Measurements from ENCODE around the gene SEC61A2.
A peak's percentile ranks its signal among the peaks of the same experiment; 100 is the strongest.

Gene SEC61A2

GRCh38 chr10:12200850-12201249 is 71.4 kb downstream of the SEC61A2 start:
- DNase-seq, result no peak

GRCh38 chr10:12201543-12201942 is 72.1 kb downstream of the SEC61A2 start:
- DNase-seq, result no peak

GRCh38 chr10:12202226-12202625 is 72.7 kb downstream of the SEC61A2 start:
- DNase-seq, result no peak

GRCh38 chr10:12205082-12205481 is 75.6 kb downstream of the SEC61A2 start:
- no peak for DNase-seq

GRCh38 chr10:12207114-12207513 is 77.6 kb downstream of the SEC61A2 start:
- DNase-seq, result no peak

GRCh38 chr10:12208460-12208859 is 79.0 kb downstream of the SEC61A2 start:
- no peak for DNase-seq

GRCh38 chr10:12212454-12212853 is 83.0 kb downstream of the SEC61A2 start:
- DNase-seq, result no peak

GRCh38 chr10:12213621-12214020 is 84.1 kb downstream of the SEC61A2 start:
- no peak for DNase-seq

GRCh38 chr10:12214093-12214492 is 84.6 kb downstream of the SEC61A2 start:
- no peak for DNase-seq

GRCh38 chr10:12214763-12215218 is 85.3 kb downstream of the SEC61A2 start:
- peak; percentile 59 for DNase-seq

Data from CD4-positive, alpha-beta T cell treated with Interleukin-6 for 4 hours (primary cell).